ENCODE data around the gene MXRA5.
"Not testable (repeated sequence)": the region's sequence is repeated elsewhere in the genome, so short reads cannot be mapped to it uniquely, and the experiment has no call there.

Gene MXRA5, protein sequence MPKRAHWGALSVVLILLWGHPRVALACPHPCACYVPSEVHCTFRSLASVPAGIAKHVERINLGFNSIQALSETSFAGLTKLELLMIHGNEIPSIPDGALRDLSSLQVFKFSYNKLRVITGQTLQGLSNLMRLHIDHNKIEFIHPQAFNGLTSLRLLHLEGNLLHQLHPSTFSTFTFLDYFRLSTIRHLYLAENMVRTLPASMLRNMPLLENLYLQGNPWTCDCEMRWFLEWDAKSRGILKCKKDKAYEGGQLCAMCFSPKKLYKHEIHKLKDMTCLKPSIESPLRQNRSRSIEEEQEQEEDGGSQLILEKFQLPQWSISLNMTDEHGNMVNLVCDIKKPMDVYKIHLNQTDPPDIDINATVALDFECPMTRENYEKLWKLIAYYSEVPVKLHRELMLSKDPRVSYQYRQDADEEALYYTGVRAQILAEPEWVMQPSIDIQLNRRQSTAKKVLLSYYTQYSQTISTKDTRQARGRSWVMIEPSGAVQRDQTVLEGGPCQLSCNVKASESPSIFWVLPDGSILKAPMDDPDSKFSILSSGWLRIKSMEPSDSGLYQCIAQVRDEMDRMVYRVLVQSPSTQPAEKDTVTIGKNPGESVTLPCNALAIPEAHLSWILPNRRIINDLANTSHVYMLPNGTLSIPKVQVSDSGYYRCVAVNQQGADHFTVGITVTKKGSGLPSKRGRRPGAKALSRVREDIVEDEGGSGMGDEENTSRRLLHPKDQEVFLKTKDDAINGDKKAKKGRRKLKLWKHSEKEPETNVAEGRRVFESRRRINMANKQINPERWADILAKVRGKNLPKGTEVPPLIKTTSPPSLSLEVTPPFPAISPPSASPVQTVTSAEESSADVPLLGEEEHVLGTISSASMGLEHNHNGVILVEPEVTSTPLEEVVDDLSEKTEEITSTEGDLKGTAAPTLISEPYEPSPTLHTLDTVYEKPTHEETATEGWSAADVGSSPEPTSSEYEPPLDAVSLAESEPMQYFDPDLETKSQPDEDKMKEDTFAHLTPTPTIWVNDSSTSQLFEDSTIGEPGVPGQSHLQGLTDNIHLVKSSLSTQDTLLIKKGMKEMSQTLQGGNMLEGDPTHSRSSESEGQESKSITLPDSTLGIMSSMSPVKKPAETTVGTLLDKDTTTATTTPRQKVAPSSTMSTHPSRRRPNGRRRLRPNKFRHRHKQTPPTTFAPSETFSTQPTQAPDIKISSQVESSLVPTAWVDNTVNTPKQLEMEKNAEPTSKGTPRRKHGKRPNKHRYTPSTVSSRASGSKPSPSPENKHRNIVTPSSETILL (N-terminal part only)

DNA sequence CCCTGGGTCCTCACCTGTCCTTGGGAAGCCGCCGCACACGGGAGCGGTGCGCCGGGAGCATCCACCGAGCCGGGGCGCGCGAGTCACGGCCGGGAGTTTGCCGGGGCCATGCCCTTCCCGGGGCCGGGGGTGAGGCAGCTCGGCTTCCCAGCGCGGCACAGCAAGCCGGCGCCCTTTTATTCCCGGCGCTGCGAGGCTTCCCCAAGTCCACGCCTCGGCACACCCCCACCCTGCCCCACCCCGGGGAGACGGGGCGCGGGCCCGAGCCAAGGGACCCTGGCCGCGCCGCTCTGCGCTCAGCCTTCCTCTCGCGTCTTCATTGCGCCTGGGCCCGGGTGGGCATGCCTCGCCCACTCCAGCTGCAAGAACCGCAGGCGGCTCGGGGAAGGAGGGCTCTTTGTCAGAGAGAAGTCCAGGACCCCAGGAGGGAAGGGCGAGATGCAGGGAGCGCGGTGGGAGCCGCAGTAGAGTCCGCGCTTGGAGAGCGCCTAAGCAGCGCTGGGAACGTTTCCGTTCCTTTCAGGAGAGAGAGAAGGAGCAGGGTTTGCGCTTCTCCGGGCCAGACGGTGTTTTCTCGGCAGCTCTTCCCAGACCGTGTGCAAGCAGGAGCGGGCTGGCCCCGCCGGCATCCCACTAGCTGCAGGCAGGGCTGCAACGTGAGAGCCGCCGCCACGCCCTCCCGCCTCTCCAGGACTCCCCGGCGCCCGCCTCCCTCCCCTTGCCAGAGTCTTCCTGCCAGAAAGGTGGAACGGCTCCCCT is at the start of gene MXRA5:
Gene MXRA5 (minus strand): TSS at position 152 of the 759 bp plus-strand sequence. CDS start 2,819 bp downstream, outside the sequence.
- DNase-seq (ENCODE audit: low read depth in 2 of 2): no peak

DNA sequence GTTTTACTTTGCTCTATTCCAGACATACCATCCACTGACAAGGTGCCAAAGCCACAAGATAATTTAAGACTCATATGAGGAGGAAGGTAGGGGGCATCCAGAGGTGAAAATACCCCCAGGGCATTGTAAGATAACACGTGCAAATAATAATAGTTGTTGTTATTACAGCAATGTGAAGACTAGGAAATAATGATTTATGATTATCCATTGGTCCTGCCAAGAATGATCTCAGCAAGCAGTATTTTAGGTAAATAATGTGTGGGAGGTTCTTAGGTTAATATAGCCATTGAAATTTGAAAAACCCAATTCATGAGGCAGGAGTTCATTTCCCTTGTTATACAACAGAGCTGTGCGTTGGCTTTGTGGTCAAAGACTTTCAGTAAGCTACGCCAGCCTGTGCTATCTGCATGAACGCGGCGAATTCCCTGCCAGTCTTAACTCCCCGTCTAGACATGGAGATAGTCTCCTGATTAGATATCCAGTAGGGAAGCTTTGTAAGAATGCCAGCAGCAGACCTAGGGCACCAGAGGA is 47.2 kb upstream of the MXRA5 start:
- no peak for DNase-seq (ENCODE audit: low read depth in 2 of 2)

DNA sequence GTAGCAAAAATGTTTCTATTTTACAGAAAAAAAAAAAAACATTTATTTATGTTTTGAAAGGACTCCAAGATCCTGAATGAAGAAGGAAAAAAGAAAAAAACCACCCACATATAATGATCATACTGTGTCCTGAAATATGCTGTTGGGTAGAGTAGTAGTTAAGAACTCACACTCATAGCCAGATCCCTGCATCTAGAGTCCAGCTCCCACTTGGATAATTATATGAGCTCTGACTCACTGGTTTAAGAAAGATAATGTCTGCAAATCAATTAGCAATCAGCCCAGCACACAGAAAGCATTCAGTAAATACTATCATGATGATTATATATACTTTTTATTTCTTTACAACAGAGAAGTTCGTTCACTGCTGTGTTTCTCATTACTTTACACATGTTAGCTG is 46.7 kb upstream of the MXRA5 start:
- DNase-seq (ENCODE audit: low read depth in 2 of 2): no peak

DNA sequence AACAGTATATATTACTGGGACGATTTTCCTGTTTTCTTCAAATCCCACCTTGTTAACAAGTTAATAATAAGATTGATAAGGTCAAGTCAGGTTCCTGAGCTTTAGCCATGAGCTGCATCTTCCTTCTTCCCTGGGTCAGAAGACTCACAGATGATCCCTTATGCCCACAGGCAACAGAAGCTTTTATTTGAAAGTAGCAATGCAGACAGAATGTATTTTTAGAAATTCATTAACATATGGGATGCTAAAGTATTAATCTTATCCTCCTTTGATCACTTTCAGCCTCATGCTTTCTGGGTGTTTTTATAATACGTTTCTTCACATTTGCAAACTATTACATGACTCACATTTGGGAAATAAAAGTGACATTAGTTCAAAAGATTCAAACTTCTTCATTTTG is 42.0 kb upstream of the MXRA5 start:
- DNase-seq (ENCODE audit: low read depth in 2 of 2): no peak

DNA sequence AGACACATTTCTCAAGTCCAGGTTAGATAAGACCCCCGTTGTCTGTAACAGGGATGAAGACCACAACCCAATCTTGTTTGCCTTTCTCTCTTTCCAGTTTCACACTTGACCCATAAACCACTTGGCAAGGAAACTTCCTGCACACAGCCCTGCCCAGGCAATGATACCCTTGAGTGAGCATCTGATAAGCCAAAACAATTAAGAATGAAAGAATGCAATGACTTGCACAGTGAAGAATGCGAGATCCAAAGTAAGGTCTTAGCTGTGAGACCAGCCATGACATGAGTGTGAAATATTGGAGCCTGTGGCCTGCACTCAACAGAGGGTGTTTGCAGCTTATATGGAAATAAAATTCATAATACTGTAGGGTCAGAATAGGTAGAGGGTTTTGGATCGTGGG is 37.9 kb upstream of the MXRA5 start:
- no peak for DNase-seq (ENCODE audit: low read depth in 2 of 2)

DNA sequence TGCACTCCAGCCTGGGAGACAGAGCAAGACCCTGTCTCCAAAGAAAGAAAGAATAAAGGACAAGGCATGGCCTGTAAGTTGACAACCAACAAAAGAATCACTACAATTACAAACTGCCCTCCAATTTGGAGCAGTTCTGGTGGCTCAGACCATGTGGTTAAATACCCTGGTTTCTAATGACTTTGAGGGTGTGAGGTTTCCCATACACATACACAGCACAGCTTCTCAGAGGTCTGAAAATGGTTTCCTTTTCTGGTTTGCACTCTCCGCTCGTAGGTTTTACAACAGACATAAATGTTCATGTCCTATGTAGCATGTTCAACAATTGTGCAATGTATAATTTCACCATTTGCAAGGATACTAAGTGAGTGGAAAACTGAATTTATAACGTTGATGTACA is 34.2 kb upstream of the MXRA5 start:
- DNase-seq (ENCODE audit: low read depth in 2 of 2): no peak

DNA sequence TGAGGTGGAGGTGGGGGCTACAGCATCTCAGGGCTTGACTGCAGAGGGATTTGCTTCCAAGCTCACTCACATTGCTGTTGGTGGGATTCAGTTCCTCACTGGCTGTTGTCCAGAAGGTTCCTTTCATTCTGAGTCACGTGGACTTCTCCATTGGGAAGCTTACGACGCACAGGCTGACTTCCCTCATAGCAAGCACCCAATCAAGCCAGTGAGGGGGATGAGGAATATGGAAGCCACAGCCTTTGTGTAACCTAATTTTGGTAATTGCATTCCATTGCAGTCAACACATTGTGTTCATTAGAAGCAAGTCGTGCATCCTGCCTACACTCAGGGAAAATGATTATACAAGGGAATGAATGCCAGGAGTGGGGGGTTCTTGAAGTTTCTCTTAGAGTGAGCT is 32.7 kb upstream of the MXRA5 start:
- DNase-seq (ENCODE audit: low read depth in 2 of 2): no peak

DNA sequence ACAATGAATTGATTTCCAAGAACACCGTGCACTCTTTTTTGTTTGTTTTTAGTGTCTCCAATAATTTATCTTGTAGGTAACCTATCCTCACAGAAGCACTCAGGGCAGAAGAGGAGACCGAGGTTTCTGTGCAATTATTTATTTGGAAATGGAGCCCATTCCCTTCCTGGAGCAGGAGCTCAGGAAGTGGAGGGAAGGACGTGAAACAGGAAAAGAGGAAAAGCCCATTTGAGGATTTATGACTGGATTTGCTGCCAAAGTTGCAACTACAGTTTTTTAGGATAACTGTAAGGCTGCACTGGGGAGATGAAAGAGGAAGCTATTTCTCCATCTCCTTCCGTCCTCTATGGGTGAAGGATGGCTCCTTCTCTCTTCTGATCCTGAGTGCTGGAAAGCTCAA is 31.7 kb upstream of the MXRA5 start:
- no peak for DNase-seq (ENCODE audit: low read depth in 2 of 2)

DNA sequence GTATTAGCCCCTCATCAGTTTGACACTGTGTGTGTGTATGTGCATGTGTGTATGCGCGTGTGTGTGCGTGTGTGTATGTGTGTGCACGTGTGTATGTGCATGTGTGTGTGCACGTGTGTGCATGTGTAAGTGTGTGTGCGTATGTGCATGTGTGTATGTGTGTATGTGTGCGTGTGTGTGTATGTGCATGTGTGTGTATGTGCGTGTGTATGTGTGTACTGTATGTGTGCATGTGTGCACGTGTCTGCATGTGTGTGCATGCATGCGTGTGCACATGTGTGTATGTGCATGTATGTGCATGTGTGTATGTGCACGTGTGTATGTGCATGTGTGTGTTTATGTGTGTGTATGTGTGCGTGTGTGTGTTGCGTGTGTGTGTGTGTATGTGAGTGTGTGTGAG is 31.1 kb upstream of the MXRA5 start:
- DNase-seq (ENCODE audit: low read depth in 2 of 2): no peak

DNA sequence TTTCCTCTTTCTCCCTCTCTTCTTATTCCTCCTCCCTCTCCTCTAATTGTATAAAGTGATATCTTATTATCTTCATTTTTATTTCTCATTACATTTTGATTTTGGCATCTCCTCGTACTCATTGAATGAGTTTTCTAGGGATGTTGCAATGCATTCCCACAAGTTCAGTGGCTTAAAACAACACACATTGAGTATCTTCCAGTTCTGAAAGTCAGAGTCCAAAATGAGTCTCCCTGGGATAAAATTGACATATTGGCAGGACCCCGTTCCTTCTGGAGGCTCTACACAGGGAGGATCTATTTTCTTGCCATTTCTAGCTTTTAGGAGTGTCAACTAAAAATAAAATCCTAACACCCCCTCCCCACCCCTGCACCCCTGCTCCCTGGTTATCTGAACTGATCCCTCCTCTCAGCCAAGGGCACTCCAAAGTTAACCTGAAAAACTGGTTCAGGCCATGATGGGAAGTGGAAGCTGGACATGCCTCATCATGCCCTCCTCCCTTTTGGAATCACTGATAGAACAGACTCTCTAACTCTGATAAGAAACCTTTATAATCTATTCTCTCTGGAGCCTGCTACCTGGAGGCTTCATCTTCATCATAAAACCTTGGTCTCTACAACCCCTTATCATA is 29.5 kb upstream of the MXRA5 start:
- not testable (repeated sequence) for DNase-seq (ENCODE audit: low read depth in 2 of 2)

DNA sequence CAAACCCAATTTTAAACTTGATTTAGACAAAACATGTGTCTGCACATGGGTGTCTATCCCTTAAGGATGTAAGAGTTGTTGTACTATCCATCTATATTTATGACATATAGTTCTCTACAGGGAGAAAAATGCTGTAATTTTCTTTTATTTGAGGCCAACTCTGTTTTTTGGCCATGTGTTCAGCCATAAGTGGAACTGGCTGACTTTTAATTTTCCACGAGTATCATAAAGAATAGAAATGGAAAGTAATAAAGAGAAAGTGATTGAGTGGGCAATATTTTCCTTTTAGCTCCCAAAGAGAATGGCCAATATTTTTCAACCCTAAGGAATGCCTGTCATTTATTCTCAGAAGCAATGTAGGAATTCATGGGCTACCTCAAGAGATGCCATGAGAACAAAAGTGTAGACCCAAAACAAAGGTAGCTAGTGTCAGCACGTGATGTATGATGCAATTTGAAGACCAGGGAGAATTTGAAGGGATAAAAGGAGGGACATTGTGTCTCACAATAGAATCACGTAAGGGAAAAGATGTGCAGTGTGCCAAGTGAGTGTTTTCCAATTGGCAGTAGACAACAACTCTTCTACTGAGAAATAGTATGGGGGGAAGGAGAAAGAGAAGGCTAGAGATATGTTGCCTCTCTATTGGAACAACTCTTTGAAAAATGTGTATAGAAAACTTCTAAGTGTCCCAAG is 27.8 kb upstream of the MXRA5 start:
- DNase-seq (ENCODE audit: low read depth in 2 of 2): no peak

DNA sequence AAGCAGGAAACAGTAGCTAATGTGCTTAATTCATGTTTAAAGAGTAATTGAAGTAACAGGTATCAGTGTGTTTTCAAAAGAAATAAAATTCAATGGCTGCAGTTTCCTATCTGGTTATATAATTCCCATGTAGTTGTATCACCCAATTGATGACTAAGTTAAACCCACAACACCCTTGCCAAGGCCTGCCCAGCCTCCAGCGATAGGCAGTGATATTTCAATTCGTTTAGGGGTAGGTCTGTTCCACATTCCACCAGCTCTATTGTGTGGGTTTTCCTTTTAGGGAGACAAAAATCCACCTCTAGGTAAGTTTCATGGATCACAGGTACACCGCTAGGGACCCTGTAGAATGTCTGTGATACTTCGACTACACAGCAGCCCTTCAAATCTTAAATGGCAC is 24.7 kb upstream of the MXRA5 start:
- no peak for DNase-seq (ENCODE audit: low read depth in 2 of 2)

DNA sequence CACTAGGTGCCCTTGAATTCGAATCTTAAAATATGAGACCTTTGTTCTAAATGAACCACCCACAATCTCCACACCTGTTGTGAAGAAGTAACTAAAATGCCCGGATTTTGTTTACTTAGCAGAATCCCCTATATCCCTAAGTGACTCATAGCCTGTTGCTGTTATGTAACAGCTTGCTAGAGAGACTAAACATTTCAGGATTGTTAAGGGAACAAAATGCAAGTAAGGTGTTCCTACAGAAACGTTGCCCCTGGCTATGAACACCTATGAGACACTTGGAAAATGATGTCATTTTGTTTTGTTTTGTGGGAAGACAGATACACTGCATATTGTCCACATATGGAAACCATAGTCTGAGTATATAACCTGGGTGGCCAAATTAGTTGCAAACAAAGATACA is 24.2 kb upstream of the MXRA5 start:
- DNase-seq (ENCODE audit: low read depth in 2 of 2): no peak

DNA sequence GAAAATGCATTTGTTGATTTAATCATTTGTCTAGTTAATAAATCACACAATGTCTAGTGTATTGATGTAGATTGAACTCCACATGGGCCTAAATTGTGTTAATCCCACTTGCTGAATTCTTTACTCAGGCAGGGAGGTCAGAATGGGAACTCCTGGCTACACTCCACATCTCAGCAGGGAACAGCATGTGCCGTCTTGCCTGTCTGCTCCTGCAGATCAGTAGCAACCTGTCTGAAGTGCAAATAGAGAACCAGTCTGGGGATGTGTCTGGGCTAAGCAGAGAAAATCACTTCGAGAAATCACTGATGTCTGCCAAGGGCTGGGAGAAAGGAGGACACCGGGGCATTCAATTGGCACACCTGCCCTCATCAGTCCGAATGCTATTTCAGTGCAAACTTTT is 16.5 kb upstream of the MXRA5 start:
- no peak for DNase-seq (ENCODE audit: low read depth in 2 of 2)

DNA sequence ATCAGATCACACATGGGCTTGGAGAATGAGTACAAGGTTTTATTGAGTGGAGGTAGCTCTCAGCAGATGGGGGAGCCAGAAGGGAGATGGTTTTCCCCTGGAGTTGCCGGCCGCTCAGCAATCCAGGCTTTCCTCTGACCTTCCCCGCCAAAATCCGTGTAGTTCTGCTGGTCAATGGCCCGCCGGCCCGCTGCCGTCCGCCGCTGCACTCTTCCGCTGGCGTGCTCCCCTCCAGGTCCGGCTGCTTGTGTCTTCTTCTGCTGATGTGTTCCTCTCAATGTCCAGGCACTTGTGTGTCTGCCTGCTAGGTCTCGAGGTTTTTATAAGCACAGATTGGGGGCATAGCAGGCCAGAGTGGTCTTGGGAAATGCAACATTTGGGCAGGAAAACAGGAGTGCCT is 14.4 kb upstream of the MXRA5 start:
- no peak for DNase-seq (ENCODE audit: low read depth in 2 of 2)

DNA sequence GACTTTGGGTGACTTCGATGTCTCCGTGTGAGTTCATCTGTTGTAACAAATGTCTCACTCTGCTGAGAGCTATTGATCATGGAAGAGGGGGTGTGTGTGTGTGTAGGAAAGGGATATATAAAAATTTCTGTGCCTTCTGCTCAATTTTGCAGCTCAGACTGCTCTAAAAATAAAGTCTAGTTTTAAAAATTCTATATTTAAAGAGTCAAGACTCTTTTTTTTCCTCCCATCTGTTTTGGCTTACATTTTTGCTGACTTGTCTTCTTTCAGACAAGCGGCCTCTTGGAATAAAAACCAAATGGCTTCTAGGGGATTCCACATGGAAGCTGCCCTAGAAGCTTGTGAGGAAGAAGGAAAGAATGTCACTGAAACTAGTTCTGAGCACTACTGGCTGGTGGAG is 6.3 kb upstream of the MXRA5 start:
- not testable (repeated sequence) for DNase-seq (ENCODE audit: low read depth in 2 of 2)

DNA sequence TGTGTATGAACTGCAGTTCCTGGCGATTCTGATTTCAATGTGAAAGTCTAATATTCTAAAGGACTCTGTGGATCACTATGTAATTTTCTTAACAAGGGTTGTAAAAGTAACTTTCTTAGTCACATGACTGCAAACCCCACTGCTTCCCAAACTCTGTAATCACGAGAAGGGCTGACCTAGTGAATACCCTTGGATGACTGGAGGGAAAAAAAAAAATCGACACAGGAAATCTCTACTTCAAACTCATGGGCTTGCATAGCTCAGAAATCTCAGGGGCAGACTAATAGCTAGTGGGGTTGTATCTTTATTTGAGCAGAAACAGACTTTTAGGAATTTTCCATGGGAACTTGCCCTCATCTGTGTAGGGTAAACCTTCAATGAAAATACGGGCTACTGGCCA is 4.8 kb upstream of the MXRA5 start:
- DNase-seq (ENCODE audit: low read depth in 2 of 2): no peak

DNA sequence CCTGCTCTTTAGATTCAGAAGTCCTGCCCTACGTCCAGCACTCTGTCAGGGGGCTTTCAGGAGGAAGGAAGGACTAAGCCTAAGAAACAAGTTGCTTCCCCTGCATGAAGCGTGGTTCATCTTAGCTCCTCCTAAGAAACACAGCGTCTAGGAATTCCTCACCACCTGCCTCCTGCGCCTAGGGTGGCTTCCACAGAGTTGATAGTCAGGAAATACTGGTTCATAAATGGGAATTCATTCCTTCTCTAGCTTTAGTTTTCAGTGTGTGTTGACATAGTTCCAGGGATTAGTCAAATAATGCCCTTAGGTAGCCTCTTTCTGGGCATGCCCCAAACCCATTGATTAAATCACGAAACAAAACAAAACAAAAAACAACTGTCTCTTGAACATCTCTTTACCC is 1.7 kb upstream of the MXRA5 start:
- no peak for DNase-seq (ENCODE audit: low read depth in 2 of 2)

DNA sequence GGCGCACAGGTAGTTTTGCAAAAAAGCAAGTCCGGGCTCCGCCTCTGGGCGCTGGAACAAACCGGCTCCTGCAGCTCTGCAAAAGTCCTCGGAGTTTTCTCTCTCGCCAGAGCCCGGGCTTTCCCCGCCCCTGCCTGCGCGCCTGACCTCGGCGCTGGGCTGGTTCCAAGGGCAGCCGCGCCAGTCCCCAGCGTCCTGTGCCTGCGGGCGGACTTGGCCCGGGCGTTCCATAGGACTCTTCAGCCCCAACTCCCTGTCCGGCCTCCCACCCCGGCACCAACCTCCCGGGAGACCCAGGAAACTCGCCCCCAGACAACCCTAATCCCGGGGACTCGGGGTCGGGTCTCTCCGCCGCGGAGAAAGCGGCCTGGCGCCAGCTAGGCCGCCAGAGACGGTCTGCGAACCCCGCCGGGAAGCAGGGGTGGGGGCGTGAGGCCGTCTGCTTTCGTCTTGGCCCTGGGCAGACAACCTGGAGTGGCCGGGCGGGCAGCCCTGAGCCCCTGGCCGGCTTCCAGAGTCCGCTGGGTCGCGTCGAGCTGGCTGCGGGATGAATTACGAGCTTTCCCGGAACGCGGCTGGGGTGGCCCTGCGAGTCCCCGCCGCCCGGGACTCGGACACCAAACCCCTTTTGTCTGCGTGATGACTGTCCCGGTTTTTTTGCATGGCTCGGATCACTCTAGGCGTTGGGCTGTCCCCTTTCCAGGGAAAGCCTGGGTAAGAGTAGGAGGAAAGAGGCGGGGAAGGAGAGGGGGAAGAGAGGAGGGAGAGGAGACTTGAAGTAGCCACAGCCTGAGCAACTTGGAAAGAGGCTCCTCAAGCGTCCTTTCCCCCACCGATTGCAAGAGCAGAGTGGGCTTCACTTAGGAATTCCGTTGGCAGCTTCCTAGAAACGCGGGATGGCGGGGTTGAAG is 916 bp downstream of the MXRA5 start:
- DNase-seq (ENCODE audit: low read depth in 2 of 2): no peak

All from stimulated activated CD8-positive, alpha-beta memory T cell treated with anti-CD3 and anti-CD28 coated beads, Interleukin-15, amount 100 ng/mL, for 48 hours (primary cell).